Left ventricle myocardium inferior (tissue), 1 donor: Measurements from ENCODE around the gene MYO18B. TPM values are rescaled to one million over a fixed set of nuclear protein-coding genes. Genes with fewer than 3 reads are reported as not detected.

Experiments
- DNase-seq: peaks from one replicate; pipeline ENCODE4 v3.0.0-alpha.2; 2020
- H3K27ac ChIP-seq: fragments of 200-600 bp; replicated peaks from 2 replicates; pipeline ENCODE4 v1.8.0; 2021
- H3K27me3 ChIP-seq: fragments of 200-600 bp; 2 replicates; pipeline ENCODE4 v1.8.0; 2021; ENCODE audit warnings: low read depth
- H3K36me3 ChIP-seq: fragments of 200-600 bp; 2 replicates; pipeline ENCODE4 v1.8.0; 2021
- H3K4me1 ChIP-seq: fragments of 200-600 bp; 2 replicates; pipeline ENCODE4 v1.8.0; 2021
- H3K4me3 ChIP-seq: fragments of 200-600 bp; 2 replicates; pipeline ENCODE4 v1.8.0; 2021; ENCODE audit warnings: mild to moderate bottlenecking, moderate library complexity
- H3K9me3 ChIP-seq: fragments of 200-600 bp; replicated peaks from 2 replicates; pipeline ENCODE4 v1.8.0; 2021
- CTCF ChIP-seq: fragments of 200-600 bp; IDR thresholded peaks from 2 replicates; pipeline ENCODE4 v1.8.0; 2021; ENCODE audit warnings: antibody characterized with exemption, mild to moderate bottlenecking, borderline replicate concordance
- intact Hi-C: fragments of 100-400 bp; cut with micrococcal nuclease; formaldehyde crosslinking; loops from one replicate; pipeline ENCODE4 v1.11.0; 2022
- total RNA-seq: library from RNA; stranded (reverse); fragmentation: NEBNext Ultra II Directional; extraction: Animal tissue kit (Norgen Biotek cat#: 25700); gene quantifications from one replicate; pipeline ENCODE4 v1.2.1, GENCODE V29; 2021
- donor health status: DM: no; HTN: yes; CAD: no; lungs with severe emphysema.

Gene MYO18B
- total RNA-seq, 1 donor from 2014 or later: 163 TPM

DNA sequence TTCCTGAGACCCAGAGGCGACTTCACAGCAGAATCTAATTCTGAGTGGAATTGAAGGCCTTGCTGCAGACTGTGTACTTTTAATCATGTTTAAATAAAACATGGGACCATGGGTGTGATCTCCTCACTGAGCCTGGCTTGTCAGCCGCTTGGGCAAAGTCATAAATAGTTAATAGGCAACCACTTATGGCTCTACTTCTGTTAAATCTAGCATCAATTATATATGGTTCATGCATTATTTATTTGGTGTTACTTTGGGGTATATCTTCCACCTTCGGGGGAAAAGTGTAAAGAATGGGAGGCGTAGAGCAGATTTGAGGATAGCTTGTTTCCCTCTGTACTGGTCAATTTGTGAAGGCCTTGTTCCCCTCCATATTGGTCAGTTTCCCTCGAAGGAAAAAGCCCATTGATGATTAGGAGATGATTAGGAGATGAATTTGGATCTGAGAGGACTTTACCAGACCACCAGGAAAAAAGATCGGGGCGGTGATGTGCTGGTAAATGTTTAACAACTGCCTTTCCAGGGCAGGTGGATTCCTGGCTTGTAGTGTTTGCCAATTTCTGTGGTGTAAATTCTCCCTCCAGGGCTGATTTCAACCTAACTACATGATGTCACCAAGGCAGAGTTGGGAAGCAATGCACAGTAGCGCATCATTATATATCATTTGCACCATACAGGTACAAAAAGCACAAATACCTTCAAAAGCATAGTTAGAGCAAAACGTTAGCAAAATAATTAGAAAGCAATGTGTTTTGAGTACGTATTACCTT is 223.2 kb downstream of the MYO18B start:
- intact Hi-C loops: no loop called here
- peaks cover 17% of the 10 kb centered on the region for H3K36me3 ChIP-seq
- no peaks in the 10 kb centered on the region for H3K27me3 ChIP-seq

GRCh38 chr22:25966448-25966913 is 224.5 kb downstream of the MYO18B start:
- Histone ChIP-seq H3K4me3 (no peak overlapping the region), H3K27ac (no peak overlapping the region), H3K36me3 (peaks cover 14% of the 10 kb centered on the region), H3K4me1 (peaks cover 22% of the 10 kb centered on the region), H3K9me3 (no peaks in the 10 kb centered on the region), H3K27me3 (no peaks in the 10 kb centered on the region)
- intact Hi-C loops: no loop called here
- no peak for DNase-seq
- no peak for TF ChIP-seq CTCF

More for the DNA sequence above, 223.2 kb downstream of the MYO18B start:
- H3K9me3 ChIP-seq: no peaks in the 10 kb centered on the region
- no peak for TF ChIP-seq CTCF
- peaks cover 17% of the 10 kb centered on the region for H3K4me1 ChIP-seq
- H3K4me3 ChIP-seq: no peak overlapping the region
- no peak for DNase-seq
- H3K27ac ChIP-seq: no peak overlapping the region

- TF ChIP-seq CTCF: no peak
- Histone ChIP-seq H3K4me1 (peaks cover 22% of the 10 kb centered on the region), H3K27ac (no peak overlapping the region), H3K4me3 (no peak overlapping the region), H3K27me3 (no peaks in the 10 kb centered on the region), H3K9me3 (no peaks in the 10 kb centered on the region), H3K36me3 (no peaks in the 10 kb centered on the region)
- no peak for DNase-seq
- intact Hi-C loops: no loop called here
These were observed 227.3 kb downstream of the MYO18B start for GRCh38 chr22:25969286-25969685.

DNA sequence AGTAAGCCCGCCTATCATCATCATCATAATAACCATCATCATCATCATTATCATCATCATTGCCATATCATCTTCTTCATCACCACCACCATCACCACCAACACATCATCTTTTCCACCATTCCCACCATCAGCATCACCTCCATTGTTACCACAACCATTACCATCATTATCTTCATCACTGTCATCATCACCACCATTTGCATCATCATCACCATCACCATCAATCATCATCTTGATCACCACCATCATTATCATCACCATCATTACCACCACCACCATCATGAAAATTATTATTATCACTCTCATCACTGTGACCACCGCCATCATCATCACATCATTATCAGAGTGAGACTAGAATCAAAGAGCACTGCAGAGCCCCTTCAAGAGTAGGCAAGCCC is 227.9 kb downstream of the MYO18B start:
- Histone ChIP-seq H3K4me3 (no peak overlapping the region), H3K36me3 (no peaks in the 10 kb centered on the region)
- intact Hi-C loops: no loop called here

DNA sequence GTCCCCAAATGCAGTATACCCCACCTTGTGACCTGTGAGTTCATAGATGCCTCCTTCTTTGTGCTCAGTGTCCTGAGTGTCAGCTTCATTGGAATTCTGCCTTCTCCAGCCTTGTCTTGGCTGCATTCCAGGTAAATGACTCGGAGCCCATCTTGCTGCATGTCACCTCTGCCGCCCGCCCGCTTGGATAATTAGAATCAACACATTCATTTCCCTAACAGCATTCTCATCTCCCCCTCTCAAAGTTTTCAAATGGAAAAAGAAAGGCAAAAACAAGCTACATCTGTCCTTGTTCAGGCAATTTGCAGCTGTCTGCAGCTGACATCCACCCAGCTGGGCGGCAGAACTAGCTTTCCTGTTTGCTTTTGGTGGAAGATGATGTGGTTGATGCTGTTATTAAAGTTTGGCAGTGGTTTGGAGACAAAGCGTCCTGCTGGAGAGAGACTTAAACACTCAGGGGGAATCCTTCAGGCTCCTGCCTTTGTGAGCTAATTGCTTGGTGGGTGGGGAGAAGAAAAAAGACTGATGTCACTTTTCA is 228.5 kb downstream of the MYO18B start:
- peak overlapping the region; percentile 36 for H3K27ac ChIP-seq

More for the DNA sequence above, 227.9 kb downstream of the MYO18B start:
- no peak for DNase-seq
- TF ChIP-seq CTCF: no peak
- Histone ChIP-seq H3K27ac (peak overlapping the region; percentile 36), H3K9me3 (no peaks in the 10 kb centered on the region), H3K27me3 (no peaks in the 10 kb centered on the region), H3K4me1 (peaks cover 22% of the 10 kb centered on the region)

More for the DNA sequence above, 228.5 kb downstream of the MYO18B start:
- Histone ChIP-seq H3K4me1 (peaks cover 18% of the 10 kb centered on the region), H3K36me3 (no peaks in the 10 kb centered on the region), H3K4me3 (no peak overlapping the region), H3K27me3 (no peaks in the 10 kb centered on the region), H3K9me3 (no peaks in the 10 kb centered on the region)
- intact Hi-C loops: no loop called here
- no peak for TF ChIP-seq CTCF
- peak; percentile 49 for DNase-seq
